ENCODE measurements around the gene NPAS3.

DNA sequence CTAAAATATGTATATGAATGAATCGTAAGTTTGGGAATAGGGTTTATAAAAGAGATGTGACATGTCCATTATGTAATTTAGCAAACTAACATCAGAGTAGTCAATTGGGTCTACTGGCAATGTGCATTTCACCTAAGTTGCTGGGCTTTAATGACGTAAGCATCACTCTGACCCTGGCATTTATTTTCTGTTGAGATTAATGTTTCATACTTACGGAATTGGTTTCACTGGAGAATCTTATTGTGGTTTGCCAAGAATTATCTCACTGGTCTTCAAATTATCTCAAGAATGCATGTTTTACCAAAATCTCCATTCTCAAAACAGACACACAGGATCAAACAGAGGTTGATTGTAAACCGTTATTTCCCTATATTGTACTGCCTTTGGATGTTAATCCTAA is 437.1 kb downstream of the NPAS3 start:
- TF ChIP-seq JUND (IDR thresholded peaks at IDR 0.05) (no peak), EZH2 (IDR thresholded peaks at IDR 0.05) (no peak), POLR2A (IDR thresholded peaks at IDR 0.05; ENCODE audit: borderline replicate concordance, extremely low read depth, insufficient read depth, insufficient read length) (no peak), YY1 (IDR thresholded peaks at IDR 0.05; ENCODE audit: extremely low read depth, insufficient replicate concordance, low read depth, low read length) (no peak), SRF (IDR thresholded peaks at IDR 0.05; ENCODE audit: low read depth) (no peak), POLR2AphosphoS5 (IDR thresholded peaks at IDR 0.05; ENCODE audit: low read depth, low read length) (no peak), SP1 (IDR thresholded peaks at IDR 0.05; ENCODE audit: low read depth) (no peak), ELF1 (IDR thresholded peaks at IDR 0.05; ENCODE audit: borderline replicate concordance, low read depth) (no peak), CBX3 (IDR thresholded peaks at IDR 0.05; ENCODE audit: low read depth) (no peak)
- TF ChIP-seq, protein P1, sequence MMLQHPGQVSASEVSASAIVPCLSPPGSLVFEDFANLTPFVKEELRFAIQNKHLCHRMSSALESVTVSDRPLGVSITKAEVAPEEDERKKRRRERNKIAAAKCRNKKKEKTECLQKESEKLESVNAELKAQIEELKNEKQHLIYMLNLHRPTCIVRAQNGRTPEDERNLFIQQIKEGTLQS (IDR thresholded peaks at IDR 0.05), result no peak
- TF ChIP-seq, protein P2, sequence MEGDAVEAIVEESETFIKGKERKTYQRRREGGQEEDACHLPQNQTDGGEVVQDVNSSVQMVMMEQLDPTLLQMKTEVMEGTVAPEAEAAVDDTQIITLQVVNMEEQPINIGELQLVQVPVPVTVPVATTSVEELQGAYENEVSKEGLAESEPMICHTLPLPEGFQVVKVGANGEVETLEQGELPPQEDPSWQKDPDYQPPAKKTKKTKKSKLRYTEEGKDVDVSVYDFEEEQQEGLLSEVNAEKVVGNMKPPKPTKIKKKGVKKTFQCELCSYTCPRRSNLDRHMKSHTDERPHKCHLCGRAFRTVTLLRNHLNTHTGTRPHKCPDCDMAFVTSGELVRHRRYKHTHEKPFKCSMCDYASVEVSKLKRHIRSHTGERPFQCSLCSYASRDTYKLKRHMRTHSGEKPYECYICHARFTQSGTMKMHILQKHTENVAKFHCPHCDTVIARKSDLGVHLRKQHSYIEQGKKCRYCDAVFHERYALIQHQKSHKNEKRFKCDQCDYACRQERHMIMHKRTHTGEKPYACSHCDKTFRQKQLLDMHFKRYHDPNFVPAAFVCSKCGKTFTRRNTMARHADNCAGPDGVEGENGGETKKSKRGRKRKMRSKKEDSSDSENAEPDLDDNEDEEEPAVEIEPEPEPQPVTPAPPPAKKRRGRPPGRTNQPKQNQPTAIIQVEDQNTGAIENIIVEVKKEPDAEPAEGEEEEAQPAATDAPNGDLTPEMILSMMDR (IDR thresholded peaks at IDR 0.05 in 2 of 3, conservative IDR thresholded peaks at IDR 0.05 in 1 of 3; ENCODE audit: borderline replicate concordance in 1 of 3, insufficient read depth in 1 of 3, low read depth in 2 of 3, low read length in 2 of 3), result no peak
- TF ChIP-seq, protein P3, sequence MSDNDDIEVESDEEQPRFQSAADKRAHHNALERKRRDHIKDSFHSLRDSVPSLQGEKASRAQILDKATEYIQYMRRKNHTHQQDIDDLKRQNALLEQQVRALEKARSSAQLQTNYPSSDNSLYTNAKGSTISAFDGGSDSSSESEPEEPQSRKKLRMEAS (IDR thresholded peaks at IDR 0.05), result no peak
- TF ChIP-seq, protein P4, sequence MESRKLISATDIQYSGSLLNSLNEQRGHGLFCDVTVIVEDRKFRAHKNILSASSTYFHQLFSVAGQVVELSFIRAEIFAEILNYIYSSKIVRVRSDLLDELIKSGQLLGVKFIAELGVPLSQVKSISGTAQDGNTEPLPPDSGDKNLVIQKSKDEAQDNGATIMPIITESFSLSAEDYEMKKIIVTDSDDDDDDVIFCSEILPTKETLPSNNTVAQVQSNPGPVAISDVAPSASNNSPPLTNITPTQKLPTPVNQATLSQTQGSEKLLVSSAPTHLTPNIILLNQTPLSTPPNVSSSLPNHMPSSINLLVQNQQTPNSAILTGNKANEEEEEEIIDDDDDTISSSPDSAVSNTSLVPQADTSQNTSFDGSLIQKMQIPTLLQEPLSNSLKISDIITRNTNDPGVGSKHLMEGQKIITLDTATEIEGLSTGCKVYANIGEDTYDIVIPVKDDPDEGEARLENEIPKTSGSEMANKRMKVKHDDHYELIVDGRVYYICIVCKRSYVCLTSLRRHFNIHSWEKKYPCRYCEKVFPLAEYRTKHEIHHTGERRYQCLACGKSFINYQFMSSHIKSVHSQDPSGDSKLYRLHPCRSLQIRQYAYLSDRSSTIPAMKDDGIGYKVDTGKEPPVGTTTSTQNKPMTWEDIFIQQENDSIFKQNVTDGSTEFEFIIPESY (IDR thresholded peaks at IDR 0.05; ENCODE audit: extremely low read depth, insufficient replicate concordance, low read length), result no peak
